H1 (cell line): ENCODE results near the gene SLFN5. TPM values are rescaled to one million over a fixed set of nuclear protein-coding genes. Genes with fewer than 3 reads are reported as not detected.

Experiments used
- CTCF ChIA-PET: fragments of 300-600 bp; sonication (Branson Sonifier 250); formaldehyde crosslinking; loops from one replicate; lab custom pipeline; 2021; ENCODE audit not compliant: partially characterized antibody; lab: Charles Lee
- POLR2A ChIA-PET: fragments of 300-600 bp; sonication (Branson Sonifier 250); formaldehyde crosslinking; loops from one replicate; lab custom pipeline; 2021; ENCODE audit warnings: inconsistent platforms; ENCODE audit not compliant: partially characterized antibody; lab: Charles Lee
- DNase-seq, 2 experiments: peaks; one replicate each; pipeline versions ENCODE4 v3.0.0 to v3.0.0-alpha.2; 2010 to 2022; ENCODE audit warnings: low spot score in 2 of 2, low read depth in 1 of 2, mixed read lengths in 1 of 2
- FAIRE-seq: peaks from 2 replicates; lab custom pipeline; 2011; peaks lifted over from hg19 to GRCh38; lab: Jason Lieb, UNC
- H2AFZ ChIP-seq: 2 replicates; pipeline ENCODE4 v1.8.1; 2012; ENCODE audit warnings: low read length, inconsistent platforms
- H2AK5ac ChIP-seq: 2 replicates; pipeline ENCODE4 v1.6.1; 2013; ENCODE audit warnings: low read depth, low read length
- H2BK120ac ChIP-seq: replicated peaks from 2 replicates; pipeline ENCODE3; 2013; ENCODE audit warnings: low read depth, low read length, inconsistent platforms
- H2BK12ac ChIP-seq: 2 replicates; pipeline ENCODE4 v1.6.1; 2013; ENCODE audit warnings: low read depth, low read length
- H2BK15ac ChIP-seq: 2 replicates; pipeline ENCODE4 v1.6.1; 2013; ENCODE audit warnings: low read length
- H2BK20ac ChIP-seq: 2 replicates; pipeline ENCODE4 v1.6.1; 2013; ENCODE audit warnings: low read length
- H2BK5ac ChIP-seq: 2 replicates; pipeline ENCODE4 v1.6.1; 2013; ENCODE audit warnings: low read depth, low read length
- H3K14ac ChIP-seq: 2 replicates; pipeline ENCODE4 v1.6.1; 2013; ENCODE audit warnings: inconsistent platforms; ENCODE audit not compliant: insufficient read length
- H3K18ac ChIP-seq: 2 replicates; pipeline ENCODE4 v1.6.1; 2013; ENCODE audit warnings: low read length; ENCODE audit errors: extremely low read depth
- H3K23ac ChIP-seq: 2 replicates; pipeline ENCODE4 v1.6.1; 2013; ENCODE audit warnings: inconsistent platforms; ENCODE audit not compliant: insufficient read length
- H3K23me2 ChIP-seq: 2 replicates; pipeline ENCODE4 v1.6.1; 2013; ENCODE audit warnings: low read depth, low read length
- H3K27ac ChIP-seq: 2 replicates; pipeline ENCODE4 v1.6.1; 2011; ENCODE audit warnings: low read depth, low read length, inconsistent platforms
- H3K27me3 ChIP-seq, 4 experiments: replicated peaks in 1 of 4; 1 replicate in 1 of 4; 2 replicates in 3 of 4; pipeline versions ENCODE4 v1.6.1 to v1.8.1; 2011 to 2013; ENCODE audit warnings: low read length in 3 of 4, mild to moderate bottlenecking in 3 of 4, inconsistent platforms in 2 of 4, mixed read lengths in 2 of 4, moderate library complexity in 1 of 4; ENCODE audit not compliant: control insufficient read depth in 3 of 4, insufficient read depth in 3 of 4; ENCODE audit errors: extremely low read depth in 1 of 4
- H3K36me3 ChIP-seq, 4 experiments: 2 replicates each; pipeline versions ENCODE4 v1.6.1 to v1.8.1; 2011 to 2013; ENCODE audit warnings: mild to moderate bottlenecking in 4 of 4, low read length in 3 of 4, moderate library complexity in 2 of 4, control low read depth in 1 of 4, inconsistent platforms in 1 of 4; ENCODE audit not compliant: insufficient read depth in 4 of 4, control insufficient read depth in 2 of 4
- H3K4ac ChIP-seq: replicated peaks from 2 replicates; pipeline ENCODE3; 2013; ENCODE audit warnings: low read length, low read depth, mixed read lengths, inconsistent platforms; ENCODE audit not compliant: insufficient read length
- H3K4me1 ChIP-seq, 4 experiments: replicated peaks in 1 of 4; 1 replicate in 1 of 4; 2 replicates in 3 of 4; pipeline versions ENCODE4 v1.6.1 to v1.8.1; 2011 to 2013; ENCODE audit warnings: low read length in 3 of 4, inconsistent platforms in 2 of 4, mixed read lengths in 1 of 4; ENCODE audit not compliant: insufficient read depth in 4 of 4, control insufficient read depth in 3 of 4
- H3K4me2 ChIP-seq, 2 experiments: 2 replicates each; pipeline versions ENCODE4 v1.6.1 to v1.8.1; 2011 to 2013; ENCODE audit warnings: low read depth in 2 of 2, low read length in 2 of 2, control low read depth in 1 of 2, inconsistent platforms in 1 of 2, mild to moderate bottlenecking in 1 of 2; ENCODE audit not compliant: insufficient read depth in 1 of 2
- H3K4me3 ChIP-seq, 4 experiments: fragments of 200-600, 300-600 bp in 1 of 4; sonication (generic), shearing (Covaris generic), sonication (Bioruptor Twin) in 1 of 4; 2 replicates each; pipeline versions ENCODE4 v1.5.1 to v1.8.1; 2011 to 2016; ENCODE audit warnings: low read length in 4 of 4, low read depth in 3 of 4, control low read depth in 2 of 4, inconsistent platforms in 2 of 4, mild to moderate bottlenecking in 2 of 4, mixed read lengths in 1 of 4, moderate library complexity in 1 of 4; ENCODE audit not compliant: insufficient read depth in 2 of 4; ENCODE audit errors: extremely low read depth in 1 of 4
- H3K56ac ChIP-seq: replicated peaks from 2 replicates; pipeline ENCODE3; 2013; ENCODE audit warnings: low read depth, mild to moderate bottlenecking, mixed read lengths, low read length, inconsistent platforms; ENCODE audit not compliant: insufficient read length
- H3K79me1 ChIP-seq: 2 replicates; pipeline ENCODE4 v1.6.1; 2013; ENCODE audit warnings: low read depth, low read length, control low read depth
- H3K79me2 ChIP-seq, 2 experiments: 2 replicates each; pipeline versions ENCODE4 v1.6.1 to v1.8.1; 2012 to 2013; ENCODE audit warnings: low read length in 2 of 2, mild to moderate bottlenecking in 2 of 2, inconsistent platforms in 1 of 2; ENCODE audit not compliant: insufficient read depth in 2 of 2, control insufficient read depth in 1 of 2
- H3K9ac ChIP-seq, 4 experiments: replicated peaks in 1 of 4; 1 replicate in 1 of 4; 2 replicates in 3 of 4; pipeline versions ENCODE4 v1.6.1 to v1.8.1; 2011 to 2013; ENCODE audit warnings: low read depth in 3 of 4, low read length in 3 of 4, control low read depth in 2 of 4, mild to moderate bottlenecking in 2 of 4, moderate library complexity in 2 of 4, inconsistent platforms in 1 of 4; ENCODE audit errors: extremely low read depth in 1 of 4
- H3K9me3 ChIP-seq, 2 experiments: 2 replicates each; pipeline versions ENCODE4 v1.6.1 to v1.8.1; 2012 to 2013; ENCODE audit warnings: mild to moderate bottlenecking in 2 of 2, moderate library complexity in 2 of 2, control low read depth in 1 of 2, inconsistent platforms in 1 of 2, low read depth in 1 of 2, low read length in 1 of 2, mixed read lengths in 1 of 2; ENCODE audit not compliant: insufficient read depth in 2 of 2
- H4K20me1 ChIP-seq, 2 experiments: replicated peaks in 1 of 2; 2 replicates each; pipeline versions ENCODE3 to v1.8.1; 2011 to 2013; ENCODE audit warnings: inconsistent platforms in 2 of 2, low read length in 2 of 2, mild to moderate bottlenecking in 1 of 2; ENCODE audit not compliant: insufficient read depth in 2 of 2, control insufficient read depth in 1 of 2
- H4K5ac ChIP-seq: 2 replicates; pipeline ENCODE4 v1.6.1; 2013; ENCODE audit warnings: low read length, low read depth, mixed read lengths, inconsistent platforms; ENCODE audit not compliant: insufficient read length
- H4K8ac ChIP-seq: 2 replicates; pipeline ENCODE4 v1.8.0; 2013; ENCODE audit warnings: mild to moderate bottlenecking, moderate library complexity, low read length, inconsistent platforms; ENCODE audit not compliant: insufficient read depth; ENCODE audit errors: extremely low read depth
- H4K91ac ChIP-seq: replicated peaks from 2 replicates; pipeline ENCODE3; 2013; ENCODE audit warnings: low read length, mixed read lengths, inconsistent platforms; ENCODE audit not compliant: insufficient read length
- KDM1A ChIP-seq: fragments of 200-600, 300-600 bp; sonication (generic); IDR thresholded peaks from 2 replicates; pipeline ENCODE4 v1.7.1; 2016; ENCODE audit warnings: mild to moderate bottlenecking, low read length, borderline replicate concordance
- MAFK ChIP-seq: IDR thresholded peaks from 2 replicates; pipeline ENCODE4 v1.6.1; 2012; ENCODE audit warnings: low read depth, mild to moderate bottlenecking, improper control_type of control experiment, low read length
- SUZ12 ChIP-seq: fragments of 200-600 bp; sonication (generic); IDR thresholded peaks from 2 replicates; pipeline ENCODE4 v1.6.1; 2012; ENCODE audit warnings: mild to moderate bottlenecking, inconsistent platforms, low read length, moderate library complexity, mixed read lengths
- polyA plus RNA-seq, 7 experiments: library from polyadenylated mRNA; depleted of rRNA in 3 of 7; stranded (reverse) in 5 of 7; unstranded in 2 of 7; fragments of >200 nt in 5 of 7; fragments of 200-250 nt in 2 of 7; gene quantifications; 1 replicate in 5 of 7; 2 replicates in 1 of 7; 4 replicates in 1 of 7; pipeline versions ENCODE4 v1.2.1 to v1.2.3, GENCODE V29; 2011 to 2013; ENCODE audit warnings: missing spikeins in 2 of 7, mixed read lengths in 2 of 7
- total RNA-seq: library from RNA; stranded (reverse); fragmentation: NEBNext Ultra II Directional; extraction: Animal tissue kit (Norgen Biotek cat#: 25700); gene quantifications from 2 replicates; pipeline ENCODE4 v1.2.1, GENCODE V29; 2021

SLFN5 gene
- total and polyA plus RNA-seq, 2 of the 8 experiments (the other 6 are each of a cell fraction or from before 2014, with no cell fraction given): 0.86 to 3.0 TPM

GRCh38 chr17:35283767-35284166 is 40.9 kb downstream of the SLFN5 start:
- no peaks in the 10 kb centered on the region for H3K79me2 ChIP-seq
- no peaks in the 10 kb centered on the region for H3K23me2 ChIP-seq
- FAIRE-seq: no peak
- no peak overlapping the region for H3K18ac ChIP-seq
- H3K14ac ChIP-seq: no peak overlapping the region
- H3K4me2 ChIP-seq: no peak overlapping the region
- no peak overlapping the region for H2AK5ac ChIP-seq
- no peak overlapping the region for H3K9ac ChIP-seq
- H3K23ac ChIP-seq: no peak overlapping the region
- H2BK12ac ChIP-seq: no peak overlapping the region
- no peak overlapping the region for H2BK20ac ChIP-seq
- H4K8ac ChIP-seq: no peak overlapping the region
- ChIA-PET POLR2A (no interaction called here), CTCF (no interaction called here)
- H3K4ac ChIP-seq: no peak overlapping the region
- peaks cover 0 to 4% (median 1%) of the 10 kb centered on the region in 4 experiments; a peak in 1 of 7 replicates for H3K4me1 ChIP-seq
- no peak overlapping the region for H3K4me3 ChIP-seq
- H3K56ac ChIP-seq: no peak overlapping the region
- no peak overlapping the region for H2BK15ac ChIP-seq
- DNase-seq: no peak
- H4K91ac ChIP-seq: no peak overlapping the region
- no peak for TF ChIP-seq MAFK
- TF ChIP-seq SUZ12: no peak
- TF ChIP-seq KDM1A: no peak
- no peak overlapping the region for H2BK5ac ChIP-seq
- no peaks in the 10 kb centered on the region for H4K20me1 ChIP-seq
- H2AFZ ChIP-seq: no peak overlapping the region
- H2BK120ac ChIP-seq: no peak overlapping the region
- no peak overlapping the region for H4K5ac ChIP-seq
- H3K27ac ChIP-seq: no peak overlapping the region
- H3K9me3 ChIP-seq: peaks cover 0 to 5% of the 10 kb centered on the region in 2 experiments; a peak in 1 of 4 replicates
- no peaks in the 10 kb centered on the region for H3K79me1 ChIP-seq
- no peaks in the 10 kb centered on the region for H3K36me3 ChIP-seq
- H3K27me3 ChIP-seq: no peaks in the 10 kb centered on the region
